NCI-H1694 treated with DMSO at 0.1 percent for 48 hours (cell line): ENCODE data around the gene DOK1.

Experiments used
- DNase-seq: peaks from one replicate; lab custom pipeline; 2025; lab: John Stamatoyannopoulos, UW

The DOK1 gene

GRCh38 chr2:74571058-74571457 lies 16.5 kb downstream of the DOK1 start:
- DNase-seq: no peak

GRCh38 chr2:74572178-74572925 lies 17.8 kb downstream of the DOK1 start:
- no peak for DNase-seq

- DNase-seq: no peak
Observed at GRCh38 chr2:74573747-74574562, 19.4 kb downstream of the DOK1 start.

GRCh38 chr2:74575320-74575719 lies 20.8 kb downstream of the DOK1 start:
- DNase-seq: no peak

GRCh38 chr2:74576211-74576862 lies 21.8 kb downstream of the DOK1 start:
- DNase-seq: no peak

- DNase-seq: no peak
Observed at GRCh38 chr2:74576863-74577229, 22.3 kb downstream of the DOK1 start.

GRCh38 chr2:74577448-74577847 lies 22.9 kb downstream of the DOK1 start:
- DNase-seq: peak; percentile 14

- no peak for DNase-seq
Observed at GRCh38 chr2:74578408-74578807, 23.9 kb downstream of the DOK1 start.

- no peak for DNase-seq
Observed at GRCh38 chr2:74581463-74581862, 26.9 kb downstream of the DOK1 start.

- DNase-seq: no peak
Observed at GRCh38 chr2:74582184-74582583, 27.7 kb downstream of the DOK1 start.

- no peak for DNase-seq
Observed at GRCh38 chr2:74583504-74583903, 29.0 kb downstream of the DOK1 start.

GRCh38 chr2:74584088-74584645 lies 29.6 kb downstream of the DOK1 start:
- no peak for DNase-seq

GRCh38 chr2:74585406-74586185 lies 31.1 kb downstream of the DOK1 start:
- no peak for DNase-seq

GRCh38 chr2:74587664-74588277 lies 33.3 kb downstream of the DOK1 start:
- DNase-seq: peak; percentile 71

GRCh38 chr2:74588664-74589063 lies 34.1 kb downstream of the DOK1 start:
- DNase-seq: no peak

- DNase-seq: no peak
Observed at GRCh38 chr2:74593826-74594772, 39.6 kb downstream of the DOK1 start.

GRCh38 chr2:74596584-74596983 lies 42.1 kb downstream of the DOK1 start:
- DNase-seq: no peak

- DNase-seq: peak; percentile 97
Observed at GRCh38 chr2:74597410-74597809, 42.9 kb downstream of the DOK1 start.

- DNase-seq: no peak
Observed at GRCh38 chr2:74599676-74600075, 45.2 kb downstream of the DOK1 start.

- no peak for DNase-seq
Observed at GRCh38 chr2:74602586-74603281, 48.2 kb downstream of the DOK1 start.
